Ishikawa (cell line): ENCODE measurements around the gene SLCO2A1.

Experiments
- MAX ChIP-seq: IDR thresholded peaks from 2 replicates; pipeline ENCODE4 v1.6.1; 2012
- REST ChIP-seq: IDR thresholded peaks from 2 replicates; pipeline ENCODE4 v1.6.1; 2012; ENCODE audit warnings: low read depth, mild to moderate bottlenecking
- TCF12 ChIP-seq: IDR thresholded peaks from 2 replicates; pipeline ENCODE4 v1.6.1; 2012; ENCODE audit warnings: low read depth

GRCh38 chr3:134007819-134008218 is 21.9 kb downstream of the SLCO2A1 start:
- TF ChIP-seq MAX, result no peak
- TF ChIP-seq REST, result no peak
- no peak for TF ChIP-seq TCF12
